GM10248 (cell line): Measurements from ENCODE around the gene SDK1.

Experiments used
- CTCF ChIA-PET: fragments of 300-600 bp; sonication (Branson Sonifier 250); formaldehyde crosslinking; extraction: SDS; loops from one replicate; lab custom pipeline; 2021; ENCODE audit warnings: antibody characterized with exemption; lab: Yijun Ruan, JAX
- POLR2A ChIA-PET: fragments of 350-650 bp; sonication (Branson Sonifier 250); formaldehyde crosslinking; extraction: SDS; loops from one replicate; lab custom pipeline; 2020; ENCODE audit warnings: antibody characterized with exemption; lab: Yijun Ruan, JAX
- DNase-seq: peaks from one replicate; pipeline ENCODE4 v3.0.0; 2012; ENCODE audit errors: extremely low spot score
- TF ChIP-seq, protein P1 (sequence below): IDR thresholded peaks from 2 replicates; pipeline ENCODE4 v1.5.1; 2012; ENCODE audit warnings: mild to moderate bottlenecking, low read depth; ENCODE audit errors: extremely low read depth, missing control alignments, control extremely low read depth

Gene SDK1

DNA sequence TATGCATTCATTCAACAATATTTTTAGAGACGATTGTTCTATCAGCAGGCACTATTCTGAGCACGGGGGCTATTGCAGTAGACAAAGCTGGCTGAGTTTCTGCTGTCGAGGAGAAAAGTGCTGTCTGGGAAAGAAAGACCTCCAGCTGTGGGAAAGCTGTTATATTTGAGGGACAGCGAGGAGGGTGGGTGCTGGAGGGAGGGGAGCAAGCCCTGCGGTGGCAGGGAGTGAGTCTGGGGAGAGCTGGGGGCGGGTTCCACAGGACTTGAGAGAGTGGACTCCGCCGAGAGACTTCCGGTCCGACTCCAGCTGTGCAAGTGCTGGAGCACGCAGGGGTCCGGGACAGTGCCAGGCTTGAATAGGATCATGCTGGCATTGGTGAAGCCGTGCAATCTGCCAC, 778.9 kb downstream of the SDK1 start:
- no peak for DNase-seq
- ChIA-PET CTCF (no interaction called here), POLR2A (no interaction called here)
- TF ChIP-seq, protein P1, sequence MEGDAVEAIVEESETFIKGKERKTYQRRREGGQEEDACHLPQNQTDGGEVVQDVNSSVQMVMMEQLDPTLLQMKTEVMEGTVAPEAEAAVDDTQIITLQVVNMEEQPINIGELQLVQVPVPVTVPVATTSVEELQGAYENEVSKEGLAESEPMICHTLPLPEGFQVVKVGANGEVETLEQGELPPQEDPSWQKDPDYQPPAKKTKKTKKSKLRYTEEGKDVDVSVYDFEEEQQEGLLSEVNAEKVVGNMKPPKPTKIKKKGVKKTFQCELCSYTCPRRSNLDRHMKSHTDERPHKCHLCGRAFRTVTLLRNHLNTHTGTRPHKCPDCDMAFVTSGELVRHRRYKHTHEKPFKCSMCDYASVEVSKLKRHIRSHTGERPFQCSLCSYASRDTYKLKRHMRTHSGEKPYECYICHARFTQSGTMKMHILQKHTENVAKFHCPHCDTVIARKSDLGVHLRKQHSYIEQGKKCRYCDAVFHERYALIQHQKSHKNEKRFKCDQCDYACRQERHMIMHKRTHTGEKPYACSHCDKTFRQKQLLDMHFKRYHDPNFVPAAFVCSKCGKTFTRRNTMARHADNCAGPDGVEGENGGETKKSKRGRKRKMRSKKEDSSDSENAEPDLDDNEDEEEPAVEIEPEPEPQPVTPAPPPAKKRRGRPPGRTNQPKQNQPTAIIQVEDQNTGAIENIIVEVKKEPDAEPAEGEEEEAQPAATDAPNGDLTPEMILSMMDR: no peak

DNA sequence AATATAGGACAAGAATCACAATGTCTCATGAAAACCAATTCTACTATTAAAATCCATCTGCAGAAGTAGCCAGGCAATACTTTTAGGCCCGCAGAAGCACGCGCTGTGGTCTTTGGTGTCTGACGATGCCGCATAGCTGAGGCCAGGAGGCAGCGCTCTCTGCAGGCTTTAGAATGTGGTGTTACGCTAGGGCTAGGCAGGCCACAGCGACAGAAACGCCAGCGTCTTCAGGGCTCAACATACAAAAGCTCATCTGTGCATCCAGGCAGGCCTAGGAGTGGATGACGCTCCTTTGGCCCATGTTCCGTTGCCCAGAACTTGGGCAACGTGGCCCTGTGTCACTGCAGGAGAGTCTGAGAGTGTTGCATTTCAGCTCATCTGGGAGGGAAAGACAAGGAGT, 779.9 kb downstream of the SDK1 start:
- TF ChIP-seq, protein P1: no peak
- ChIA-PET POLR2A (no interaction called here), CTCF (no interaction called here)
- no peak for DNase-seq

DNA sequence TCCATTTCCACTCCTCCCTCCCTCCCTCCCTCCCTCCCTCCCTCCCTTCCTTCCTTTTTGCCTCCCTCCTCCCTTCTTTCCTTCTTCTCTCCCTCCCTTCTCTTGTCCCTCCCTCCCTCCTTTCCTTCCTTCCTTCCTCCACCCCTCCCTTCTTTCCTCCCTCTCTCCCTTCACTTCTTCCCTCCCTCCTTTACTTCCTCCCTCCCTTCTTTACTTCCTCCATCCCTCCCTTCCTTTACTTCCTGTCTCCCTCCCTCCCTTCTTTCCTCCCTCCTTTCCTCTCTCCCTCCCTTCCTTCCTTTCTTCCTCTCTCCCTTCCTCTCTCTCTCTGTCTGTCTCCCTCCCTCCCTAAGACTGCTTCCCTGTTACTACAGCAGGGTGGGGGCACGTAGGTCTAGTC, 782.5 kb downstream of the SDK1 start:
- DNase-seq: no peak
- POLR2A ChIA-PET: no interaction called here
- CTCF ChIA-PET: no interaction called here
- TF ChIP-seq, protein P1: no peak

DNA sequence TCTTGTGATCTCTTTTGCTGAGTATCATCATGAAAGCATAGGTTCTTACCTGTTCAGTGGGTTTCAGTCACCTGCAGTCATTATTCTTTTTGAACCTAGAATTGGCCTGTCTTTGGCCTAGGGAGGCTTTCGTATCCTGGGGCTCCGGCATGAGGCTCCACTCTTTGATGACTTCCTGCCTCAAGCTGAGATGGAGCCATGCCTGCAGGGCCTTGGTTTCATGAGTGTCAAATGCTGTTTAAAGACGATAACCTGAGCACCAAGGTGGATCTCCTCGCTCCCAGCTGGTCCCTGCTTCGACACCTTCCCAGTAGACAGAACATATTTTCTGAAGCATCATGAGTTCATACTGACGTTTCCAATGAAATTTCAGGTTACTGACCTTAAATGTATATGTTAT, 783.2 kb downstream of the SDK1 start:
- ChIA-PET CTCF (no interaction called here), POLR2A (no interaction called here)
- TF ChIP-seq, protein P1: no peak
- no peak for DNase-seq

DNA sequence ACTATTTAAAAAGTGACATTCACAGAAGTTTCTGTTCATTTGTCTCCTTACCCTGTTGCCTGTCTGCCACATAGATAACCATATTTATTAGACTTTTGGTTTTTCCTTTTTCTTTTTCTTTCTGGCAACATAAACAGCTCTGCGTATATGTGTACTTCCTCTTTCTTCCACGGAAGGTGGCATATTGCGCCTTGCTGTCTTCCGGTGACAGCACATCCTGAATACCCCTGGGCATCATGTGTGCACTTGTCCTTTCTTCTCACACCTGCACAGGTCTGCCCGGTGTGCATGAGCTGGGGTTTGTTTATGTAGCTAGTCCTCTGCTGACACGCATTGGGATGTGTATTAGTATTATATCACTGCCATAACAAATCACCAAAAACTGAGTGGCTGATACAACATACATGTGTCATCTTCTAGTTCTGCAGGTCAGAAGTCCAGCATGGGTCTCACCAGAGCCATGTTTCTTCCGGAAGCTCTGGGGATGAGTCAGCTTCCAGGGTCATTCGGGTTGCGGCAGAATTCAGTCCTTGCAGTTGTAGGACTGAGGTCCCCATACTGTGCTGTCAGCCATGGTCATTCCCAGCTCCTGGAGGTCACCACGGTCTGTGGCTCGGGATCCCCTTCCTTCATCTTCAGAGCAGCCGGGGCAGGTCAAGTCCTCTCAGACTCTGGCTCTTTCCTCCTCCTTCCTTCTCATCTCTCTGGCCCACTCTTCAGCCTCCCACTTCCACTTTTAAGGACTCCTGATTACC, 785.1 kb downstream of the SDK1 start:
- TF ChIP-seq, protein P1: no peak
- POLR2A ChIA-PET: interaction anchor here (0.6 kb wide), 1 partner anchor 12 kb away, joined by 12 read pairs; no protein-coding TSS in a partner anchor
- CTCF ChIA-PET: no interaction called here
- no peak for DNase-seq

DNA sequence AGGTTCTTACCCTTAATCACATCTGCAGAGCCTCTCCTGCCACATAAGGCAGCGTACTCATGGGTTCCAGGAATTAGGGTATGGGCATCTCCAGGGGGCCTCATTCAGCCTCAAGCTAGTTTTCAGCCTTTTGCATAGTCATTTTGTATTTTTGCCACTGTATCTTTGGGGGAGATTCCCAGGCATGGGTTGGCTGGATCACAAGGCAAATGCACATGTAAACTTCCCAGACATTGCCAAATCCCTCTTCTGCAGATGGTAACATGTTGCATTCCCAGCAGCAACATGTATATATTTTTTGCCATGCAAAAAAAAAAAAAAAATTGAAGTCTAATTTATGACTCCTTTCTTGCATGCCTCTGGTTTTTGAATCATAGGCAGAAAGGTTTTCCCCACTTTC, 785.7 kb downstream of the SDK1 start:
- TF ChIP-seq, protein P1: no peak
- ChIA-PET CTCF (no interaction called here), POLR2A (no interaction called here)
- DNase-seq: no peak
